SK-N-MC (cell line): ENCODE data around the gene NPAS1.

Experiments used
- EZH2 ChIP-seq: fragments of 200-600 bp; sonication (generic); IDR thresholded peaks from one replicate; pipeline ENCODE4 v1.6.1; 2017; ENCODE audit warnings: antibody characterized with exemption
- POLR2AphosphoS5 ChIP-seq: IDR thresholded peaks from 2 replicates; pipeline ENCODE4 v1.6.1; 2012; ENCODE audit warnings: mild to moderate bottlenecking, low read depth, low read length, borderline replicate concordance

- TF ChIP-seq POLR2AphosphoS5 (no peak), EZH2 (no peak)
Observed at GRCh38 chr19:46998445-46999125, 21.1 kb upstream of the NPAS1 start.
